Stimulated activated CD4-positive, alpha-beta T cell treated with anti-CD3 and anti-CD28 coated beads, Interleukin-4, amount 100 ng/mL, for 1 hour (primary cell): ENCODE data around the gene CAMKMT.
"Not testable (repeated sequence)": the region's sequence is repeated elsewhere in the genome, so short reads cannot be mapped to it uniquely, and the experiment has no call there.

Experiments
- DNase-seq: peaks from one replicate; pipeline ENCODE4 v3.0.0-alpha.2; 2020

CAMKMT gene

DNA sequence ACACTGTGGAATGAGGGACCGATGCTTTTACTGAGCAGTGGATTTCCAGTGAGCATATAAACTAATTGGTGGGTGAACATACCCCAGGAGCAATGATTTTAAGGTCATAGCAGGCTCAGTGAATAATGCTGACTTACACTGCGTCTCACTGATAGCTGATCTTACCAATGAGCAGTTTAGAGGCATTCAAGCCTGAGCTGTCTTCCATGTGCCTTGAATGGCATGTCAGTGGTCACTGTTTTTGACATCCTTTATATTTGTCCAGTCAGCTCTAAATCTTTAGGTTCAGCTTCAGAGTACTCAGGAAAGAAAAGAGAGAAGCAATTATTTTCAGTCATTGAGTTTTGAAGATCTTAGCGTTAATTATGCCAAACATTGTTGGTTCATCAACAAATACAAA lies 88.3 kb downstream of the CAMKMT start:
- no peak for DNase-seq

DNA sequence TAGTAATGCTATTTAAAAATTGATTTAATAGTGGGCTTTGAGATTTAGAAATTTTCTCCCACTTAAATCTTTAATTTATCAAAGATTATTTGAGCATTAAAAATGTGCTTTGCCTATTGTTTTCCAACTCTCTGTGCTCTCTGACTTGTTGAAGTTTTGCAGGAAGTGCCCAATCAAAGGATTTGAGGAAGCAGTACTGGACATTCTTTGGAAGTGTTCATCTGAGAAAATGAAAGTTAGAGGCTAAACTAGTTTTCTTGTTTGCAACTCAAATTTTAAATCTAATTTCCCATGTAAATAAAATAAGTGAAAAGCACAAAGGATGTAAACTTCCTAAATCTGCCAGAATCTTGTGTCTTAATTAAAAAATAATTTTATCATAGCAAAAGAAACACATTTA lies 89.1 kb downstream of the CAMKMT start:
- no peak for DNase-seq

DNA sequence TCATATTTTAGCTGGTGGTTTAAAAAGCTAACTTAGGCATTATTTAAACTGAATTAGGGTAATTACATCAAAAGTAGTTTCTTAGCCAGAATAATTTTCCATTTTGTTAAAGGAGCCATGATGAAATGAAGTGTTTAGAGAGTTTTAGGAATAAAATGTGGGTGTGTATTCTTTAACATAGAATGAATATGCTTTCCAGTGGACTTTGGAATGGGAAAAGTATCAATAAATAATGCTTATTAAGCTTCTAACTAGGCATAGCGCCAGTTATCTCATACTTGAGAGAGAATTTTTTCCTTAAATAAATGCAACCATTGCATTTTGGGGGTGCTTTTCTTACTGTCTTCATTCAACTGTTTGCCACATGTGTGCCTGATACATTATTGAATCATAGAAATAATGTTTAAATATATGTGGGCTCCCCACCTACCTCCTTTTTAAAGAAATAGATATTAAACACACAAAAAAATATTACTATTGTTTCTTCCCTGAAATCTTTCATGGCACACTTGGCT lies 90.4 kb downstream of the CAMKMT start:
- DNase-seq = no peak

DNA sequence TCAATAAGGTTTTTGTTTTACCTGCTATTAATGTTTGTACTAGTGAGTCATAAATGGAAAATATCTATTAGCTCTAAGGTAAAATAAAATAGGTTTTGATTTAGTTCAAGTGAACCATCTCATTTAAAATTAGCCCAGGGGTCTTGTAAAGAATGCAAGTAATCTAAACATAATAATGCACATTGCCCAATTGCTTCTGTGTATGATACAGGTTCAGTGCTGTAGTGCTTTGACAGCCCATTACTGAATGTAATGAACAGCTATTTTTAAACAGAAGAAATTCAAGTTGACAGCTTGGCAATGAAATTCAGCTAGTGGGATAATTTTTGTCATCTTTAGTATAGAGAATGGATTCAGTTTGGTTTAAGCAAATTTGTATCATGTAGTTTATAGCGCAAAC lies 91.5 kb downstream of the CAMKMT start:
- DNase-seq = no peak

GRCh38 chr2:44455877-44456276 lies 94.1 kb downstream of the CAMKMT start:
- DNase-seq = no peak

DNA sequence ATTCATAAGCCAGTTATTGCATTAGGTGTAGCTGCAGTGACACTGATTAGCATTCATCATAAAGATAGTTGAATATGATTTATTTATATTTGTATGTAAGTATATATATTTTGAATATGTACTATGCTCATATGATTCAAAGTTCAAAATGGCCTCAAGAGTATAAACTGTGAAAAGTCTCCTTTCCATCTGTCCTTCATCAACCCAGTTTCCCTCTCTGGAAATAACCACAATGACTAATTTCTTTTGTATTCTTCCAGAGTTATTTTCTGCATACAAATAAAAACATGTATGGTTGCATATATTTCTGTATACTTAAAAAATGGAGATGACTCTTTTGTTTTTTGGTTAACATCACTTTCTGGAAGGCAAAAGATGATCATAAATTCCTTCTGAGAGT lies 95.2 kb downstream of the CAMKMT start:
- no peak for DNase-seq

DNA sequence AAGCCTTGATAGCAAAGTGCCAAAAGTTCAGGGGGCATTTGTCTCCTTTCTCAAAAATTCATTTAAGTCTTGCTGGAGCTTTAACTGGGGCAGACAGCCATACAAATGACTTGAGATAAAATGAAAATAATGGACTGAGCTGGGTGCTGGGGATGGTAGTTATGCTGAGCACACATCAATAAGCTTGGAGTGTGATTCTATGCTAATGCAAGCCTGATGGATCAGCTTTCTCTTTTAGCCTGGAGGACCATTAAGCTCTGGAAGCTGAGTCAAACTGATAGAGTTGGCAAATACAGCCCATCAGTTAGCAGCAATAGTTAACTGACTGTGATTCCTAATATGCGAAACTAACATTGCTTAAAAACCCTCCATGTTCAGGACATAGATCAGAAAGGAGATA lies 98.0 kb downstream of the CAMKMT start:
- no peak for DNase-seq

GRCh38 chr2:44462934-44463849 lies 101.4 kb downstream of the CAMKMT start:
- DNase-seq = no peak

GRCh38 chr2:44464437-44464836 lies 102.7 kb downstream of the CAMKMT start:
- DNase-seq = no peak

DNA sequence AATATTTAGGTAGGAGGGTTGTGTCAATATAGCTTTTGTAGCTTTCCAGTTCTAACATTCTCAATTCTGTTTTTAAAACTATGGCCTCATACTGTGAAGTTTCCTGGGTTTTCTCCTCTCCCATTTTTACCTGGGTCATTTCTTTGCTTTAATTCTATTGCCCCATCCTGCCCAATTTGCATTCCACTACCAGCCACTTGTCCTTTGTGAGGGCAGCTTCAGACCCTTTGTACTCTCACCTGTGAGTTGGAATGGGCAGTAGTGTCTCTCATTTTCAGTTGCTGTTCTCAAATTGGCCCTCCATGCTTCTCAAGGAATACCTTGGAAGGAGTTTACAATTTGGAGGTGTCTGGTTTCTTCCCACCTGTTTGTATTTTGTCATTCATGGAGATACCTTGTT lies 108.4 kb downstream of the CAMKMT start:
- no peak for DNase-seq

GRCh38 chr2:44477657-44478414 lies 116.1 kb downstream of the CAMKMT start:
- DNase-seq = no peak

GRCh38 chr2:44479127-44479887 lies 117.6 kb downstream of the CAMKMT start:
- no peak for DNase-seq

- no peak for DNase-seq
These were observed 118.3 kb downstream of the CAMKMT start for GRCh38 chr2:44480068-44480467.

DNA sequence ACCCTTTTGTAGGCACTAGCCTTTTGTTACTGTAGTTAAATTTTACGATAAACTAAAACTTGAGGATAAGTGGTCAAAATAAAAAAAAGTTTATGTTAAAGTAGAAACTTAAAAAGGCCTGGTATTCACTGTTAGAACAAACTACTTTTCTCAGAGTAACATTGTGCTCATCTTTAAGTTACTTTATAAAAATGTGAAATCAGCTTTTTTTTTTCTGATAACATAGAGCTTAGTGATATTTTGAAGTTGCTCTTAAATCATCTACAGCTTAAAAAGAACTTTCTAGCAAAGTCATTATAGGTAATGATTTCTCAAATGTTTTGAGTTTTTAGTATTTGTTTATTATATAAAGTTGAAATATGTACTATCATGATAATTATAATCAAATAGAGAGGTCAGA lies 125.3 kb downstream of the CAMKMT start:
- DNase-seq = no peak

GRCh38 chr2:44490726-44491125 lies 129.0 kb downstream of the CAMKMT start:
- DNase-seq = no peak

- no peak for DNase-seq
These were observed 132.3 kb downstream of the CAMKMT start for GRCh38 chr2:44494006-44494405.

DNA sequence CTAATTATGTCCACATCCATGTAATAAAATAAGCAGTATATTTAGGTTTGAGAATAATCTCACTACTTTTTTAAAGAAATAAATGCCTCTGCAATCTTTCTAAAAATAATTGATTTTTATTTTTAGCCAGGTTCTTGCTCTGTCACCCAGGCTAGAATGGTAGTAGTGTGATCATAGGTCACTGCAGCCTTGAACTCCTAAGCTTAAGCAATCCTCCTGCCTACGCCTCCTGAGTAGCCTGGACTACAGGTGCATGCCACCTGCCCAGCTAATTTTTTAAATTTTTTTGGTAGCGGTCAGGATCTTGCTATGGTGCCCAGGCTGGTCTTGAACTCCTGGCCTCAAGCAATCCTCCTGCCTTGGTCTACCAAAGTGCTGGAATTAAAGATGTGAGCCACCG lies 133.3 kb downstream of the CAMKMT start:
- no peak for DNase-seq

DNA sequence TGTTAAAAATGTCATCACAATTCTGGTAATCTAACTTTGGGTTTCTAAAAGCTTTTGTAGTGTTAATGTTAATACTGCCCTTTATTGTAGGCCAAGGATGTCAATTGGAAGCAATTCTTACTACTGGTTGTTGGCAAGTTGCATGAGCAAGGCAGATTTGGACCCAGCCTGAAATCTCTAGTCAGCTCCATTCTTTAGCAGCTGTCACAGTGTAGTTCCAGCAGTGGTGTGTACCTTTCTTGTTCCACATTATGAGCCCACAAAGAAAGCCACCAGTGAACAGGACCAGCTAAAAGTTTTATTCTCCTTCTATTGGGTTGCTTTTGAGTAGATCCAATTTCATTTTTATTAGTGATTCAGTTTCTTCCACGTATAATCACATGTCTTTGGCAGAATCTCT lies 133.8 kb downstream of the CAMKMT start:
- DNase-seq = no peak

GRCh38 chr2:44496130-44496529 lies 134.4 kb downstream of the CAMKMT start:
- no peak for DNase-seq

GRCh38 chr2:44498551-44498950 lies 136.8 kb downstream of the CAMKMT start:
- DNase-seq = no peak

DNA sequence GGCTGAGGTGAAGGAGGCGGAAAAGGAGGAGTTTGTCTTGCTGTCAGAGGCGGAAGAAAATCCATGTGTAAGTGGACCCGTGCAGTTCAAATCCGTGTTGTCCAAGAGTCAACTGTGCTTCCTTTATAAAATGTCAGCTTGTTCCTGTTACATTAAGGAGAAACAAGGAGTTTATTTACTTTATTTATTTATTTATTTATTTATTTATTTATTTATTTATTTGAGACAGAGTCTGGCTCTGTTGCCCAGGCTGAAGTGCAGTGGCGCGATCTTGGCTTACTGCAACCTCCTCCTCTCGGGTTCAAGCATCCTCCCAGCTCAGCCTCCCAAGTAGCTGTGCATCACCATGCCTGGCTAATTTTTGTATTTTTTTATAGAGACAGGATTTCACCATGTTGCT lies 143.9 kb downstream of the CAMKMT start:
- not testable (repeated sequence) for DNase-seq

DNA sequence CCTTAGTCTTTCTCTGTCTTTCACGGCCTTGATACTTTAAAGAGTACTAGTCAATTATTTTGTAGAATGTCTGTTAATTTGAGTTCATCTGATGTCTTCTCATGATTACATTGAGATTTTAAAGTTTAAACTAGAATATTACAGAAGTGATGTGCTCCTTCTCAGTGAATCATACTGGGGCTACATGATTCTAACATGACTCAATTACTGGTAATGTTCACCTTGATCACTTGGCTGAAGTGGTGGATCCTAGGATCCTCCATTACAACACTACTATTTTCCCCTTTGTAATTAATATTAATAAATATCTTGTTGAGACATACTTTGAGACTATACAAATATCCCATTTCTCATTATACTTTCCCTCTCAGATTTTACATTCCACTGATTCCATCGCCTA lies 148.5 kb downstream of the CAMKMT start:
- DNase-seq = no peak

DNA sequence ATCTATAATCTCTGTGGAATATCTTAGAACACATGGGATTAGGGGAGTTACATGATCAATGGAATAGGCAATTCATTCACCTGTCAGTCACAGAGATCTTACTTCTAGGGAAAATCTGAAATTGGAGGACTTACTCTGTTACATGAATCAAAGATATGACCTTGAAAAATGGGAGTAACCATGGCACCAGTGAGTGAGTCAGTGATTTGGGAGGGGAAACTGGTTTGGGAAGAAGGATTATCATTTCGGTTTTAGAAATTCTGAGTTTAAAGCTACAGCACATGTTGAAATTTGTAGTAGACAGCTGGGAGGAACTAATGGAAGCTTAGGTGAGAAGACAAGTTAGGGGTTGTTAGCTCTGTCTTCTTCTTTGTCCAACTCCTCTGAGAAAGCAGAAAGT lies 153.7 kb downstream of the CAMKMT start:
- no peak for DNase-seq
